ENCODE results near the gene TMEM167B.

DNA sequence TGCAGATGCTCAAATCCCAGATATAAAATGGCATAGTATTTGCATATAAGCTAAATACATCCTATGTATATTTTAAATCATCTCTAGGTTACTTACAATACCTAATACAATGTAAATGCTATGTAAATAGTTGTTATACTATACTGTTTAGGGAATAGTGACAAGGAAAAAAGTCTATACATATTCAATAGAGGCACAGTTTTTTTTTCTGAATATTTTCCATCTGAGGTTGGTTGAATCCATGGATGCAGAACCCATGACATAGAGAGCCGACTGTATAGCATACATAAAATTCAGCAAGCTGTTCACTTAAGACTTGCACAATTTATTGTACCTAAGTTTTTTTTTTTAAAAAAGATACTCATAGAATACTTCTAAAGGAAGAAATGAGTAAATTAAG, 21.3 kb upstream of the TMEM167B start:
- no peak for TF ChIP-seq RXRA (IDR thresholded peaks at IDR 0.05; ENCODE audit: borderline replicate concordance, low read depth)
- no peak for TF ChIP-seq TEAD4 (IDR thresholded peaks at IDR 0.05; ENCODE audit: borderline replicate concordance, insufficient read depth)
- TF ChIP-seq, protein P1, sequence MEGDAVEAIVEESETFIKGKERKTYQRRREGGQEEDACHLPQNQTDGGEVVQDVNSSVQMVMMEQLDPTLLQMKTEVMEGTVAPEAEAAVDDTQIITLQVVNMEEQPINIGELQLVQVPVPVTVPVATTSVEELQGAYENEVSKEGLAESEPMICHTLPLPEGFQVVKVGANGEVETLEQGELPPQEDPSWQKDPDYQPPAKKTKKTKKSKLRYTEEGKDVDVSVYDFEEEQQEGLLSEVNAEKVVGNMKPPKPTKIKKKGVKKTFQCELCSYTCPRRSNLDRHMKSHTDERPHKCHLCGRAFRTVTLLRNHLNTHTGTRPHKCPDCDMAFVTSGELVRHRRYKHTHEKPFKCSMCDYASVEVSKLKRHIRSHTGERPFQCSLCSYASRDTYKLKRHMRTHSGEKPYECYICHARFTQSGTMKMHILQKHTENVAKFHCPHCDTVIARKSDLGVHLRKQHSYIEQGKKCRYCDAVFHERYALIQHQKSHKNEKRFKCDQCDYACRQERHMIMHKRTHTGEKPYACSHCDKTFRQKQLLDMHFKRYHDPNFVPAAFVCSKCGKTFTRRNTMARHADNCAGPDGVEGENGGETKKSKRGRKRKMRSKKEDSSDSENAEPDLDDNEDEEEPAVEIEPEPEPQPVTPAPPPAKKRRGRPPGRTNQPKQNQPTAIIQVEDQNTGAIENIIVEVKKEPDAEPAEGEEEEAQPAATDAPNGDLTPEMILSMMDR (IDR thresholded peaks at IDR 0.05) = no peak
- TF ChIP-seq NFIC (IDR thresholded peaks at IDR 0.05; ENCODE audit: borderline replicate concordance) = no peak
- TF ChIP-seq, protein P2, sequence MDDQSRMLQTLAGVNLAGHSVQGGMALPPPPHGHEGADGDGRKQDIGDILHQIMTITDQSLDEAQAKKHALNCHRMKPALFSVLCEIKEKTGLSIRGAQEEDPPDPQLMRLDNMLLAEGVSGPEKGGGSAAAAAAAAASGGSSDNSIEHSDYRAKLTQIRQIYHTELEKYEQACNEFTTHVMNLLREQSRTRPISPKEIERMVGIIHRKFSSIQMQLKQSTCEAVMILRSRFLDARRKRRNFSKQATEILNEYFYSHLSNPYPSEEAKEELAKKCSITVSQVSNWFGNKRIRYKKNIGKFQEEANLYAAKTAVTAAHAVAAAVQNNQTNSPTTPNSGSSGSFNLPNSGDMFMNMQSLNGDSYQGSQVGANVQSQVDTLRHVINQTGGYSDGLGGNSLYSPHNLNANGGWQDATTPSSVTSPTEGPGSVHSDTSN (IDR thresholded peaks at IDR 0.05) = no peak
- no peak for TF ChIP-seq RAD21 (IDR thresholded peaks at IDR 0.05; ENCODE audit: low read length)
- TF ChIP-seq TCF12 (IDR thresholded peaks at IDR 0.05) = no peak
- no peak for TF ChIP-seq YY1 (IDR thresholded peaks at IDR 0.05; ENCODE audit: low read depth)
- TF ChIP-seq POLR2AphosphoS5 (IDR thresholded peaks at IDR 0.05; ENCODE audit: low read depth, low read length) = no peak
- TF ChIP-seq JUND (IDR thresholded peaks at IDR 0.05) = no peak

All from SK-N-SH (cell line).